ENCODE results near the gene PRKCA. TPM values are rescaled to one million over a fixed set of nuclear protein-coding genes. Genes with fewer than 3 reads are reported as not detected.

PRKCA gene
- total and polyA plus RNA-seq, 10 of the 15 experiments (the other 5 are each of a cell fraction or from before 2014, with no cell fraction given): 0.11 to 14.6 (median 0.72) TPM

DNA sequence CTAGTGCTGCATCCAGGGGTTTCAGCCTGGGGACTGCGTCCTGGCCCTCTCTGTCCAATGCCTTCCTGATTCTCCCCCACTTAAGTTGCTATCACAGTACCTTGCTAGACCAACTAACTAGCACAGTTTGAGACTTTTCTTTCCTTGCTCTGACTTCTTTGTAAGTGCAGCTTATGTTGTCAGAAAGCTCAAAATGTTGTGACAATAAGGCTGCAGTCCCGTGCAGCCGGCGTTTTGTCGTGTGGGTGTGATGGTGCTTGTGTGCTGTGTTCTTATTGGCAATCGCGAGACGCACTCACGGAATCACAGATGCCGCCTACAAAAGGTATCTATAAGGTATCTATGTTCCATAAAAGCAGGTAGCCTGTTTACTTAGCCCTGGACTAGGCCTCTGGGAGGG lies 132.8 kb downstream of the PRKCA start:
- 53% methylated on average over 10 of the region's 10 CpGs for WGBS (ENCODE audit: insufficient coverage, insufficient replicate concordance, low lambda C conversion rate, missing lambda C conversion rate)
- Histone ChIP-seq H3K9me3 (replicated peaks; ENCODE audit: control insufficient read depth, insufficient read depth, low read length) (peaks cover 7% of the 10 kb centered on the region; the same call in 2 of the 3 replicates), H3K36me3 (ENCODE audit: control insufficient read depth in 2 of 2, insufficient read depth in 2 of 2, low read length in 1 of 2) (no peaks in the 10 kb centered on the region), H4K20me1 (ENCODE audit: control insufficient read depth, insufficient read depth) (no peaks in the 10 kb centered on the region), H3K4me2 (ENCODE audit: control insufficient read depth, insufficient read depth) (no peak overlapping the region), H3K27ac (ENCODE audit: control insufficient read depth, insufficient read depth) (no peak overlapping the region), H3K4me1 (ENCODE audit: control insufficient read depth, insufficient read depth, low read length) (no peaks in the 10 kb centered on the region; the same call in 1 of the 2 replicates), H3K27me3 (replicated peaks in 1 of 2; ENCODE audit: control insufficient read depth in 2 of 2, insufficient read depth in 2 of 2, low read length in 1 of 2) (no peaks in the 10 kb centered on the region), H3K79me2 (ENCODE audit: control insufficient read depth, insufficient read depth, low read length) (no peaks in the 10 kb centered on the region), H3K4me3 (no peak overlapping the region), H2AFZ (ENCODE audit: control insufficient read depth, low read depth, low read length) (no peak overlapping the region), H3K9ac (ENCODE audit: control insufficient read depth, insufficient read depth, low read length) (no peak overlapping the region)
- ATAC-seq: no peak
- in situ Hi-C loops (cut with MboI) (no loop called here), intact Hi-C loops (cut with micrococcal nuclease; ENCODE audit: unreplicated experiment) (no loop called here)
- ChIA-PET SMC1A (ENCODE audit: uncharacterized antibody, unreplicated experiment) (interaction anchor here (1.1 kb wide), 1 partner anchor 18 kb away, joined by 4 read pairs; no protein-coding TSS in a partner anchor), POLR2A (no interaction called here), CTCF (interaction anchor here (0.6 to 1.3 kb wide), 3 partner anchors 12 to 296 kb away, joined by 3 to 7 read pairs (median 3); no protein-coding TSS in a partner anchor), RAD21 (ENCODE audit: unreplicated experiment) (no interaction called here)
- FAIRE-seq: no peak
- no TSS peak for BruUV-seq (replicated peaks)
- DNase-seq (ENCODE audit: low read depth, low spot score): no peak
- TF ChIP-seq, protein P1, sequence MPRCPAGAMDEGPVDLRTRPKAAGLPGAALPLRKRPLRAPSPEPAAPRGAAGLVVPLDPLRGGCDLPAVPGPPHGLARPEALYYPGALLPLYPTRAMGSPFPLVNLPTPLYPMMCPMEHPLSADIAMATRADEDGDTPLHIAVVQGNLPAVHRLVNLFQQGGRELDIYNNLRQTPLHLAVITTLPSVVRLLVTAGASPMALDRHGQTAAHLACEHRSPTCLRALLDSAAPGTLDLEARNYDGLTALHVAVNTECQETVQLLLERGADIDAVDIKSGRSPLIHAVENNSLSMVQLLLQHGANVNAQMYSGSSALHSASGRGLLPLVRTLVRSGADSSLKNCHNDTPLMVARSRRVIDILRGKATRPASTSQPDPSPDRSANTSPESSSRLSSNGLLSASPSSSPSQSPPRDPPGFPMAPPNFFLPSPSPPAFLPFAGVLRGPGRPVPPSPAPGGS (IDR thresholded peaks at IDR 0.05; ENCODE audit: borderline replicate concordance, insufficient read depth, low read depth, low read length, poor library complexity, severe bottlenecking): no peak
- TF ChIP-seq RAD51 (IDR thresholded peaks at IDR 0.05) (no peak), POLR2AphosphoS2 (IDR thresholded peaks at IDR 0.05; ENCODE audit: low read depth, low read length) (no peak), ZNF274 (IDR thresholded peaks at IDR 0.05; ENCODE audit: insufficient read depth, insufficient read length) (no peak), BCLAF1 (IDR thresholded peaks at IDR 0.05) (no peak), JUND (IDR thresholded peaks at IDR 0.05; ENCODE audit: low read depth, low read length) (no peak), CEBPB (IDR thresholded peaks at IDR 0.05; ENCODE audit: borderline replicate concordance in 1 of 2, low read depth in 2 of 2, low read length in 2 of 2) (no peak), IRF3 (IDR thresholded peaks at IDR 0.05) (no peak), YBX1 (IDR thresholded peaks at IDR 0.05) (no peak), PAX8 (IDR thresholded peaks at IDR 0.05) (no peak)
- TF ChIP-seq, protein P2, sequence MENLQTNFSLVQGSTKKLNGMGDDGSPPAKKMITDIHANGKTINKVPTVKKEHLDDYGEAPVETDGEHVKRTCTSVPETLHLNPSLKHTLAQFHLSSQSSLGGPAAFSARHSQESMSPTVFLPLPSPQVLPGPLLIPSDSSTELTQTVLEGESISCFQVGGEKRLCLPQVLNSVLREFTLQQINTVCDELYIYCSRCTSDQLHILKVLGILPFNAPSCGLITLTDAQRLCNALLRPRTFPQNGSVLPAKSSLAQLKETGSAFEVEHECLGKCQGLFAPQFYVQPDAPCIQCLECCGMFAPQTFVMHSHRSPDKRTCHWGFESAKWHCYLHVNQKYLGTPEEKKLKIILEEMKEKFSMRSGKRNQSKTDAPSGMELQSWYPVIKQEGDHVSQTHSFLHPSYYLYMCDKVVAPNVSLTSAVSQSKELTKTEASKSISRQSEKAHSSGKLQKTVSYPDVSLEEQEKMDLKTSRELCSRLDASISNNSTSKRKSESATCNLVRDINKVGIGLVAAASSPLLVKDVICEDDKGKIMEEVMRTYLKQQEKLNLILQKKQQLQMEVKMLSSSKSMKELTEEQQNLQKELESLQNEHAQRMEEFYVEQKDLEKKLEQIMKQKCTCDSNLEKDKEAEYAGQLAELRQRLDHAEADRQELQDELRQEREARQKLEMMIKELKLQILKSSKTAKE (IDR thresholded peaks at IDR 0.05; ENCODE audit: low read depth, poor library complexity, severe bottlenecking): no peak
- TF ChIP-seq, protein P3, sequence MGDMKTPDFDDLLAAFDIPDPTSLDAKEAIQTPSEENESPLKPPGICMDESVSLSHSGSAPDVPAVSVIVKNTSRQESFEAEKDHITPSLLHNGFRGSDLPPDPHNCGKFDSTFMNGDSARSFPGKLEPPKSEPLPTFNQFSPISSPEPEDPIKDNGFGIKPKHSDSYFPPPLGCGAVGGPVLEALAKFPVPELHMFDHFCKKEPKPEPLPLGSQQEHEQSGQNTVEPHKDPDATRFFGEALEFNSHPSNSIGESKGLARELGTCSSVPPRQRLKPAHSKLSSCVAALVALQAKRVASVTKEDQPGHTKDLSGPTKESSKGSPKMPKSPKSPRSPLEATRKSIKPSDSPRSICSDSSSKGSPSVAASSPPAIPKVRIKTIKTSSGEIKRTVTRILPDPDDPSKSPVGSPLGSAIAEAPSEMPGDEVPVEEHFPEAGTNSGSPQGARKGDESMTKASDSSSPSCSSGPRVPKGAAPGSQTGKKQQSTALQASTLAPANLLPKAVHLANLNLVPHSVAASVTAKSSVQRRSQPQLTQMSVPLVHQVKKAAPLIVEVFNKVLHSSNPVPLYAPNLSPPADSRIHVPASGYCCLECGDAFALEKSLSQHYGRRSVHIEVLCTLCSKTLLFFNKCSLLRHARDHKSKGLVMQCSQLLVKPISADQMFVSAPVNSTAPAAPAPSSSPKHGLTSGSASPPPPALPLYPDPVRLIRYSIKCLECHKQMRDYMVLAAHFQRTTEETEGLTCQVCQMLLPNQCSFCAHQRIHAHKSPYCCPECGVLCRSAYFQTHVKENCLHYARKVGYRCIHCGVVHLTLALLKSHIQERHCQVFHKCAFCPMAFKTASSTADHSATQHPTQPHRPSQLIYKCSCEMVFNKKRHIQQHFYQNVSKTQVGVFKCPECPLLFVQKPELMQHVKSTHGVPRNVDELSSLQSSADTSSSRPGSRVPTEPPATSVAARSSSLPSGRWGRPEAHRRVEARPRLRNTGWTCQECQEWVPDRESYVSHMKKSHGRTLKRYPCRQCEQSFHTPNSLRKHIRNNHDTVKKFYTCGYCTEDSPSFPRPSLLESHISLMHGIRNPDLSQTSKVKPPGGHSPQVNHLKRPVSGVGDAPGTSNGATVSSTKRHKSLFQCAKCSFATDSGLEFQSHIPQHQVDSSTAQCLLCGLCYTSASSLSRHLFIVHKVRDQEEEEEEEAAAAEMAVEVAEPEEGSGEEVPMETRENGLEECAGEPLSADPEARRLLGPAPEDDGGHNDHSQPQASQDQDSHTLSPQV (IDR thresholded peaks at IDR 0.05): no peak

Measured in GM12878 (cell line).